ENCODE measurements around the gene NMNAT2.

The NMNAT2 gene

DNA sequence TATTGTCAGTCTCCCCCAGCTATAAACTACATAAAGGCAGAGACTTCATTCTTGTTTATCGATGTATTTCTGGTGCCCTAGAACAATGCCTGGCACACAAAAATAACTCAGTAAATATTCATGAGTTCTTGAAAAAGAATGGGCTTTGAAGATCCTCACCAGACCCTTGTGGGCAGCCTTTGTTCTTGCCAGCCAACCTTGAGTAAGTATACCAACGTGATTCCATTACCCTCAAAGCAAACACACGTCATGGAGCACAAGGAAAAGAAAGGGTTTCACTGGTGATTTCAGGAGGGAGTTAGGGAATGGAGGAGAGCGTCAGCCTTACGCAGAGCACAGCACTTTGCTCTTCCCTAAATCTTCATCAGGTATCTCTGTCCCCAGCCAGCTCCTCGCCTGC, 29.4 kb downstream of the NMNAT2 start:
- TF ChIP-seq, protein P1, sequence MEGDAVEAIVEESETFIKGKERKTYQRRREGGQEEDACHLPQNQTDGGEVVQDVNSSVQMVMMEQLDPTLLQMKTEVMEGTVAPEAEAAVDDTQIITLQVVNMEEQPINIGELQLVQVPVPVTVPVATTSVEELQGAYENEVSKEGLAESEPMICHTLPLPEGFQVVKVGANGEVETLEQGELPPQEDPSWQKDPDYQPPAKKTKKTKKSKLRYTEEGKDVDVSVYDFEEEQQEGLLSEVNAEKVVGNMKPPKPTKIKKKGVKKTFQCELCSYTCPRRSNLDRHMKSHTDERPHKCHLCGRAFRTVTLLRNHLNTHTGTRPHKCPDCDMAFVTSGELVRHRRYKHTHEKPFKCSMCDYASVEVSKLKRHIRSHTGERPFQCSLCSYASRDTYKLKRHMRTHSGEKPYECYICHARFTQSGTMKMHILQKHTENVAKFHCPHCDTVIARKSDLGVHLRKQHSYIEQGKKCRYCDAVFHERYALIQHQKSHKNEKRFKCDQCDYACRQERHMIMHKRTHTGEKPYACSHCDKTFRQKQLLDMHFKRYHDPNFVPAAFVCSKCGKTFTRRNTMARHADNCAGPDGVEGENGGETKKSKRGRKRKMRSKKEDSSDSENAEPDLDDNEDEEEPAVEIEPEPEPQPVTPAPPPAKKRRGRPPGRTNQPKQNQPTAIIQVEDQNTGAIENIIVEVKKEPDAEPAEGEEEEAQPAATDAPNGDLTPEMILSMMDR (IDR thresholded peaks at IDR 0.05; ENCODE audit: control insufficient read depth, extremely low read depth, insufficient read depth) = no peak
- no peak overlapping the region for H3K4me3 ChIP-seq (ENCODE audit: low read depth, low read length)
- DNase-seq (ENCODE audit: low read depth) = no peak

DNA sequence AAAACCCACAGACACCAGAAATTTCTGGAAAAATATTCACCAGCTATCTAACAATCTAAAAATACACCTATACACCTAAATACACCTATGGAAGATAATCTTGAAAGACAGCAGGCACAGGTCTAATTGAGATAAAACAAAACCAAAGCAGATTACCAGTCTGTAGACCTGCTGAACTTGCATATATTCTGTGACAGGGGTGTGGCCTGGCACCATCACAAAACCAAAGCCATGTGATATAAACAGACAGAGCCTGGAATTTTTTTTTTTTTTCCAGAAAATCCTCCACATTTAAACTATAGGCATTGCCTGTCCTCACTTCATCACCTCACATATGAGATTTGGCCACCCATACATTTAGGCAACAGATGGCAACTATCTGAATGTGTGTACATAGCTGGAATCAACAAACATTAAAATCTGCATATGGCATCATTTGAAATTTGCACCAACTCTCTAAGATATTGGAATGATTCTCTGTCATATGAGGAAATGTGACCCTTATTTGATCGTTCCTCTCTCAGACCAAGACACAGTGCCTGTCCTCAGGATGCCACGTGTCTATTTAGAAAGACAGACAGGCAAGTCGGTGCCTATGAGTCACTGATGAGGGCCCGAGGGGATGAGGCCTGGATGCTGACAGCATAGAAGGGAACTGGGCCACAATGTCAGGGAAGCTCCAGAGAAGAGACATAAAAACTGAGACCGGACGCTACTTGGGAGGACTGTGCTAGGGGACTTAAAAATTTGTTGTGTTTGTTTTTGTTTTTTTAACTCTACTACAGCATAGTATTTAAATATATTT, 32.6 kb downstream of the NMNAT2 start:
- DNase-seq (ENCODE audit: low read depth) = no peak
- TF ChIP-seq, protein P1 (IDR thresholded peaks at IDR 0.05; ENCODE audit: control insufficient read depth, extremely low read depth, insufficient read depth) = no peak
- no peak overlapping the region for H3K4me3 ChIP-seq (ENCODE audit: low read depth, low read length)

DNA sequence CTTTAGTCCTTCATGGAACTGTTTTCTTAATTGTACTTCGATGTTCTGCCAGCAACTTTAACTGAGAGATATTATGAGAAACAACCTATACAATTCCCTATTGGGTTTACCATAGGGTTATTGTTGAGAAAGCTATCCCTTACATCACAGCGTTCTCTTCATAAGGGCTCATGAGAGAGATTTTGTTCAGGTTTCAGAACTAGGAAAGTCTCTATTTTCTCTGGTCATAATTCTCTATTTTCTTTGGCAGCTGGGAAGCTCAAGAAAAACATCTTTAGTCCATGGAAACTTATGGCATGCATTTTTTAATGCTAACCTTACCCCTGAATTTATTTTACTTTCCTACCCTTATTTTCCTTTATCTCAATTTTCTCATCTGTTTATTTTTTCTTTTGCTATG, 38.2 kb downstream of the NMNAT2 start:
- TF ChIP-seq, protein P1 (IDR thresholded peaks at IDR 0.05; ENCODE audit: control insufficient read depth, extremely low read depth, insufficient read depth) = no peak
- H3K4me3 ChIP-seq (ENCODE audit: low read depth, low read length) = no peak overlapping the region
- no peak for DNase-seq (ENCODE audit: low read depth)

DNA sequence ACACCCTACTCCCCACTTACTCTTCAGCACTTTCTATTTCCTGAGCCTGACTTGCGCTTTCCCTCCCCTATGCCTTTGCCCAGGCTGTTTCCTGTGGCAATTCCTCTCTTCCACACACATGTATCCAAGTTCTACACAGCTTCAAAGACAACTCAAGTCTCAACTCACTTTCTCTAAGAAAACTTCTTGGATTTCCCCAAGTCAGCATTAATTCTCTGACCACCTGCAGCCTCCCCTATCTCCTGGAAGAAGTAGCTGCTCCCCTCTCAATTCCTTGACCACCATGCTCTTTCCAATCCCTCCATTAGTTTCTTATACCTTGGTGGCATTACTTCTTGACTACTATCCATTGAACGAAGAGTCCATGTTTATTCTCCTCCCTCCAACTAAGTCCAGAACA, 42.8 kb downstream of the NMNAT2 start:
- no peak overlapping the region for H3K4me3 ChIP-seq (ENCODE audit: low read depth, low read length)
- no peak for DNase-seq (ENCODE audit: low read depth)
- TF ChIP-seq, protein P1 (IDR thresholded peaks at IDR 0.05; ENCODE audit: control insufficient read depth, extremely low read depth, insufficient read depth) = no peak

DNA sequence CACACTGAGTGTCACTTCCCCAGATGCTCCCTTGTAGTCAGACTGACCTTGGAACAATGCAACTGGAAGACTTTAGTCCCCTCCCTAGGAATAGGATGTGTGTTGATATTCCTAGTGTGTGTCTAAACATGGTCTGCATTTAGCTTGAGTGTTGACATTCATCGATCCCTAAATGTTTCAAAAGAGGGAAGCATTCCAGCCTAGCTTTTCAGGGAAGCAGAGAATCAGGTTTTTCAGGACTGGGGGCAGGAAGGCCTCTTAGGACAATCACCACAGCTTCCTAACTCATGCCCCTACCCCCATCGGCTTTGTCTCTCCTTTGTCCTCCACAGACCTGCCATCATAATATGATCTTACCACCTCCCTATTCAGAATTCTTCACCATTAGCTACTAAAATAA, 43.4 kb downstream of the NMNAT2 start:
- TF ChIP-seq, protein P1 (IDR thresholded peaks at IDR 0.05; ENCODE audit: control insufficient read depth, extremely low read depth, insufficient read depth) = no peak
- peak; percentile 46 for DNase-seq (ENCODE audit: low read depth)

DNA sequence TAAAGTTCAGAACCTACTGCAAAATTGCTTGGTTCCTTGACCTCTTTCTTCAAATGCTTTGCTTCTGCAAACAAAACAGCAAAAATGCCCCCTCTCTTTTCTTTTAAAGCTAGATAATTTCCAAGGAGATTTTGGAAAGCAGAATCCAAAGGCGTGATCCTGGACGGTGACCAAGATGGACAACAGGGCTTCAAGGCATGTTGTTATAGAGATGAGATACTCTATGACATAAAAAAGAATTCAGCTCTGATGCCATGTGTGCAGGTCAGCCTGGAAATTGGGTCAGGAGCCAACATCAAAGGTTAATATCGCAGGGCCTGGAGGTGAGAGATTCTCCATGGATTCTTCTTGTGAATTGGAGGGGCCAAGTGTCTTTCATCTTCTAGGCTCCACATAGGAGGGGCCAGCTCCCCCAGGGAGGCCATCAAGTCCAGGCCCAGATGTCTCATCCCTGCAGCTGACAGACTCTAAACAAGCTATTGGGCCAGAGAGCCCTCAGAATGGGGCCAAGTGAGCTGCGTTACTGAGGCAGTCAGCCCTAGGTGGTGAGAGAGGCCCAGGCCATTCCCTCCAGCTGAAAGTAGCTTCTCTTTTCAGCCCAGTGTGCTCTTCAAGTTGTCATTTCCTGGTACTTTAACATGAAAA, 45.5 kb downstream of the NMNAT2 start:
- TF ChIP-seq, protein P1 (IDR thresholded peaks at IDR 0.05; ENCODE audit: control insufficient read depth, extremely low read depth, insufficient read depth) = no peak
- H3K4me3 ChIP-seq (ENCODE audit: low read depth, low read length) = no peak overlapping the region
- DNase-seq (ENCODE audit: low read depth) = no peak

More for the DNA sequence above, 43.4 kb downstream of the NMNAT2 start:
- no peak overlapping the region for H3K4me3 ChIP-seq (ENCODE audit: low read depth, low read length)
